H1 (cell line): ENCODE measurements around the gene CANT1. TPM values are rescaled to one million over a fixed set of nuclear protein-coding genes. Genes with fewer than 3 reads are reported as not detected.
A peak's percentile ranks its signal among the peaks of the same experiment; 100 is the strongest.

Experiments used
- CTCF ChIA-PET: fragments of 300-600 bp; sonication (Branson Sonifier 250); formaldehyde crosslinking; loops from one replicate; lab custom pipeline; 2021; ENCODE audit not compliant: partially characterized antibody; lab: Charles Lee
- POLR2A ChIA-PET: fragments of 300-600 bp; sonication (Branson Sonifier 250); formaldehyde crosslinking; loops from one replicate; lab custom pipeline; 2021; ENCODE audit warnings: inconsistent platforms; ENCODE audit not compliant: partially characterized antibody; lab: Charles Lee
- DNase-seq, 2 experiments: peaks; one replicate each; pipeline versions ENCODE4 v3.0.0 to v3.0.0-alpha.2; 2010 to 2022; ENCODE audit warnings: low spot score in 2 of 2, low read depth in 1 of 2, mixed read lengths in 1 of 2
- FAIRE-seq: peaks from 2 replicates; lab custom pipeline; 2011; peaks lifted over from hg19 to GRCh38; lab: Jason Lieb, UNC
- H2AFZ ChIP-seq: 2 replicates; pipeline ENCODE4 v1.8.1; 2012; ENCODE audit warnings: low read length, inconsistent platforms
- H2AK5ac ChIP-seq: 2 replicates; pipeline ENCODE4 v1.6.1; 2013; ENCODE audit warnings: low read depth, low read length
- H2BK120ac ChIP-seq: replicated peaks from 2 replicates; pipeline ENCODE3; 2013; ENCODE audit warnings: low read depth, low read length, inconsistent platforms
- H2BK12ac ChIP-seq: 2 replicates; pipeline ENCODE4 v1.6.1; 2013; ENCODE audit warnings: low read depth, low read length
- H2BK15ac ChIP-seq: 2 replicates; pipeline ENCODE4 v1.6.1; 2013; ENCODE audit warnings: low read length
- H2BK20ac ChIP-seq: 2 replicates; pipeline ENCODE4 v1.6.1; 2013; ENCODE audit warnings: low read length
- H2BK5ac ChIP-seq: 2 replicates; pipeline ENCODE4 v1.6.1; 2013; ENCODE audit warnings: low read depth, low read length
- H3K14ac ChIP-seq: 2 replicates; pipeline ENCODE4 v1.6.1; 2013; ENCODE audit warnings: inconsistent platforms; ENCODE audit not compliant: insufficient read length
- H3K18ac ChIP-seq: 2 replicates; pipeline ENCODE4 v1.6.1; 2013; ENCODE audit warnings: low read length; ENCODE audit errors: extremely low read depth
- H3K23ac ChIP-seq: 2 replicates; pipeline ENCODE4 v1.6.1; 2013; ENCODE audit warnings: inconsistent platforms; ENCODE audit not compliant: insufficient read length
- H3K23me2 ChIP-seq: 2 replicates; pipeline ENCODE4 v1.6.1; 2013; ENCODE audit warnings: low read depth, low read length
- H3K27ac ChIP-seq: 2 replicates; pipeline ENCODE4 v1.6.1; 2011; ENCODE audit warnings: low read depth, low read length, inconsistent platforms
- H3K27me3 ChIP-seq, 4 experiments: replicated peaks in 1 of 4; 1 replicate in 1 of 4; 2 replicates in 3 of 4; pipeline versions ENCODE4 v1.6.1 to v1.8.1; 2011 to 2013; ENCODE audit warnings: low read length in 3 of 4, mild to moderate bottlenecking in 3 of 4, inconsistent platforms in 2 of 4, mixed read lengths in 2 of 4, moderate library complexity in 1 of 4; ENCODE audit not compliant: control insufficient read depth in 3 of 4, insufficient read depth in 3 of 4; ENCODE audit errors: extremely low read depth in 1 of 4
- H3K36me3 ChIP-seq, 4 experiments: 2 replicates each; pipeline versions ENCODE4 v1.6.1 to v1.8.1; 2011 to 2013; ENCODE audit warnings: mild to moderate bottlenecking in 4 of 4, low read length in 3 of 4, moderate library complexity in 2 of 4, control low read depth in 1 of 4, inconsistent platforms in 1 of 4; ENCODE audit not compliant: insufficient read depth in 4 of 4, control insufficient read depth in 2 of 4
- H3K4ac ChIP-seq: replicated peaks from 2 replicates; pipeline ENCODE3; 2013; ENCODE audit warnings: low read length, low read depth, mixed read lengths, inconsistent platforms; ENCODE audit not compliant: insufficient read length
- H3K4me1 ChIP-seq, 4 experiments: replicated peaks in 1 of 4; 1 replicate in 1 of 4; 2 replicates in 3 of 4; pipeline versions ENCODE4 v1.6.1 to v1.8.1; 2011 to 2013; ENCODE audit warnings: low read length in 3 of 4, inconsistent platforms in 2 of 4, mixed read lengths in 1 of 4; ENCODE audit not compliant: insufficient read depth in 4 of 4, control insufficient read depth in 3 of 4
- H3K4me2 ChIP-seq, 2 experiments: 2 replicates each; pipeline versions ENCODE4 v1.6.1 to v1.8.1; 2011 to 2013; ENCODE audit warnings: low read depth in 2 of 2, low read length in 2 of 2, control low read depth in 1 of 2, inconsistent platforms in 1 of 2, mild to moderate bottlenecking in 1 of 2; ENCODE audit not compliant: insufficient read depth in 1 of 2
- H3K4me3 ChIP-seq, 4 experiments: fragments of 200-600, 300-600 bp in 1 of 4; sonication (generic), shearing (Covaris generic), sonication (Bioruptor Twin) in 1 of 4; 2 replicates each; pipeline versions ENCODE4 v1.5.1 to v1.8.1; 2011 to 2016; ENCODE audit warnings: low read length in 4 of 4, low read depth in 3 of 4, control low read depth in 2 of 4, inconsistent platforms in 2 of 4, mild to moderate bottlenecking in 2 of 4, mixed read lengths in 1 of 4, moderate library complexity in 1 of 4; ENCODE audit not compliant: insufficient read depth in 2 of 4; ENCODE audit errors: extremely low read depth in 1 of 4
- H3K56ac ChIP-seq: replicated peaks from 2 replicates; pipeline ENCODE3; 2013; ENCODE audit warnings: low read depth, mild to moderate bottlenecking, mixed read lengths, low read length, inconsistent platforms; ENCODE audit not compliant: insufficient read length
- H3K79me1 ChIP-seq: 2 replicates; pipeline ENCODE4 v1.6.1; 2013; ENCODE audit warnings: low read depth, low read length, control low read depth
- H3K79me2 ChIP-seq, 2 experiments: 2 replicates each; pipeline versions ENCODE4 v1.6.1 to v1.8.1; 2012 to 2013; ENCODE audit warnings: low read length in 2 of 2, mild to moderate bottlenecking in 2 of 2, inconsistent platforms in 1 of 2; ENCODE audit not compliant: insufficient read depth in 2 of 2, control insufficient read depth in 1 of 2
- H3K9ac ChIP-seq, 4 experiments: replicated peaks in 1 of 4; 1 replicate in 1 of 4; 2 replicates in 3 of 4; pipeline versions ENCODE4 v1.6.1 to v1.8.1; 2011 to 2013; ENCODE audit warnings: low read depth in 3 of 4, low read length in 3 of 4, control low read depth in 2 of 4, mild to moderate bottlenecking in 2 of 4, moderate library complexity in 2 of 4, inconsistent platforms in 1 of 4; ENCODE audit errors: extremely low read depth in 1 of 4
- H3K9me3 ChIP-seq, 2 experiments: 2 replicates each; pipeline versions ENCODE4 v1.6.1 to v1.8.1; 2012 to 2013; ENCODE audit warnings: mild to moderate bottlenecking in 2 of 2, moderate library complexity in 2 of 2, control low read depth in 1 of 2, inconsistent platforms in 1 of 2, low read depth in 1 of 2, low read length in 1 of 2, mixed read lengths in 1 of 2; ENCODE audit not compliant: insufficient read depth in 2 of 2
- H4K20me1 ChIP-seq, 2 experiments: replicated peaks in 1 of 2; 2 replicates each; pipeline versions ENCODE3 to v1.8.1; 2011 to 2013; ENCODE audit warnings: inconsistent platforms in 2 of 2, low read length in 2 of 2, mild to moderate bottlenecking in 1 of 2; ENCODE audit not compliant: insufficient read depth in 2 of 2, control insufficient read depth in 1 of 2
- H4K5ac ChIP-seq: 2 replicates; pipeline ENCODE4 v1.6.1; 2013; ENCODE audit warnings: low read length, low read depth, mixed read lengths, inconsistent platforms; ENCODE audit not compliant: insufficient read length
- H4K8ac ChIP-seq: 2 replicates; pipeline ENCODE4 v1.8.0; 2013; ENCODE audit warnings: mild to moderate bottlenecking, moderate library complexity, low read length, inconsistent platforms; ENCODE audit not compliant: insufficient read depth; ENCODE audit errors: extremely low read depth
- H4K91ac ChIP-seq: replicated peaks from 2 replicates; pipeline ENCODE3; 2013; ENCODE audit warnings: low read length, mixed read lengths, inconsistent platforms; ENCODE audit not compliant: insufficient read length
- MAX ChIP-seq: IDR thresholded peaks from 2 replicates; pipeline ENCODE4 v1.6.1; 2012; ENCODE audit warnings: inconsistent platforms
- POLR2A ChIP-seq, 2 experiments: IDR thresholded peaks; 1 replicate in 1 of 2; 2 replicates in 1 of 2; pipeline ENCODE4 v1.6.1; 2011; ENCODE audit warnings: low read depth in 2 of 2, low read length in 2 of 2, mild to moderate bottlenecking in 2 of 2; ENCODE audit errors: control extremely low read depth in 1 of 2
- RXRA ChIP-seq: IDR thresholded peaks from 2 replicates; pipeline ENCODE4 v1.6.1; 2011; ENCODE audit warnings: low read depth, mild to moderate bottlenecking, low read length, moderate library complexity; ENCODE audit not compliant: insufficient read depth
- TAF1 ChIP-seq: IDR thresholded peaks from 2 replicates; pipeline ENCODE4 v1.6.1; 2011; ENCODE audit warnings: mild to moderate bottlenecking, low read depth, low read length
- TBP ChIP-seq: IDR thresholded peaks from 2 replicates; pipeline ENCODE4 v1.6.1; 2011; ENCODE audit warnings: low read depth, low read length, improper control_type of control experiment
- USF2 ChIP-seq: IDR thresholded peaks from 2 replicates; pipeline ENCODE4 v1.6.1; 2011; ENCODE audit warnings: low read length, improper control_type of control experiment
- WGBS, 2 experiments: shearing (Covaris generic) in 1 of 2; methylation state at CpG; one replicate each; pipeline versions ENCODE4 v1.1.6 to v1.1.7; 2013 to 2015; ENCODE audit warnings: low lambda C conversion rate in 2 of 2, mixed read lengths in 2 of 2, inconsistent platforms in 1 of 2, low coverage in 1 of 2, missing lambda C conversion rate in 1 of 2; ENCODE audit not compliant: insufficient replicate concordance in 2 of 2, insufficient coverage in 1 of 2, insufficient read length in 1 of 2; ENCODE audit errors: extremely low coverage in 1 of 2, missing lambda C conversion rate in 1 of 2; 5-methylcytosine and 5-hydroxymethylcytosine counted together
- polyA plus RNA-seq, 7 experiments: library from polyadenylated mRNA; depleted of rRNA in 3 of 7; stranded (reverse) in 5 of 7; unstranded in 2 of 7; fragments of >200 nt in 5 of 7; fragments of 200-250 nt in 2 of 7; gene quantifications; 1 replicate in 5 of 7; 2 replicates in 1 of 7; 4 replicates in 1 of 7; pipeline versions ENCODE4 v1.2.1 to v1.2.3, GENCODE V29; 2011 to 2013; ENCODE audit warnings: missing spikeins in 2 of 7, mixed read lengths in 2 of 7
- total RNA-seq: library from RNA; stranded (reverse); fragmentation: NEBNext Ultra II Directional; extraction: Animal tissue kit (Norgen Biotek cat#: 25700); gene quantifications from 2 replicates; pipeline ENCODE4 v1.2.1, GENCODE V29; 2021

The CANT1 gene
- total and polyA plus RNA-seq, 2 of the 8 experiments (the other 6 are each of a cell fraction or from before 2014, with no cell fraction given), result 23.0 to 32.6 TPM

GRCh38 chr17:78979780-78980623, 29.6 kb downstream of the CANT1 start, which contains the start of gene LGALS3BP:
LGALS3BP (minus strand) TSS chr17:78979923; CDS start chr17:78977191, 2,732 bp downstream.
- Histone ChIP-seq H3K4me3 (peak within 1 kb of the TSS in 3 of 4 experiments; percentile 12 to 41 (median 19); a peak in 2 of 8 replicates), H2BK12ac (peak within 1 kb of the TSS; percentile 84; the same call in 1 of the 2 replicates), H3K27ac (no peak within 1 kb of the TSS; the same call in 1 of the 2 replicates), H4K91ac (peak within 1 kb of the TSS; percentile 95), H4K8ac (peak within 1 kb of the TSS; percentile 96), H2AK5ac (no peak within 1 kb of the TSS), H3K27me3 (no peaks in the 10 kb centered on the region), H3K9me3 (no peaks in the 10 kb centered on the region), H3K79me2 (no peaks in the 10 kb centered on the region; a peak in 1 of 4 replicates), H3K23me2 (no peaks in the 10 kb centered on the region), H3K79me1 (no peaks in the 10 kb centered on the region), H2BK120ac (peak within 1 kb of the TSS; percentile 21), H3K4ac (peak within 1 kb of the TSS; percentile 98), H3K14ac (no peak within 1 kb of the TSS), H3K4me1 (peaks cover 0 to 18% (median 9%) of the 10 kb centered on the region in 4 experiments; a peak in 6 of 7 replicates), H3K9ac (peak within 1 kb of the TSS in 1 of 4 experiments; percentile 31; a peak in 3 of 7 replicates), H2AFZ (no peak within 1 kb of the TSS), H3K4me2 (peak within 1 kb of the TSS; percentile 38 to 65; a peak in 3 of 4 replicates), H2BK20ac (no peak within 1 kb of the TSS), H2BK15ac (peak within 1 kb of the TSS; percentile 98), H3K18ac (peak within 1 kb of the TSS; percentile 79), H4K5ac (peak within 1 kb of the TSS; percentile 61), H4K20me1 (no peaks in the 10 kb centered on the region), H2BK5ac (peak within 1 kb of the TSS; percentile 54; the same call in 1 of the 2 replicates), H3K56ac (no peak within 1 kb of the TSS), H3K23ac (no peak within 1 kb of the TSS), H3K36me3 (no peaks in the 10 kb centered on the region)
- WGBS, 2 experiments, result 81% methylated on average over 16 of the region's 16 CpGs; no CpG with 5 or more reads in 1 of the 2 experiments
- ChIA-PET CTCF (interaction anchor here (0.6 to 4.6 kb wide), 11 partner anchors 8 to 617 kb away, joined by 3 to 29 read pairs (median 4); no protein-coding TSS in a partner anchor), POLR2A (interaction anchor here (0.9 kb wide), 2 partner anchors 23 to 93 kb away, joined by 3 read pairs; no protein-coding TSS in a partner anchor)
- FAIRE-seq (peak; percentile 65), DNase-seq (peak in 1 of 2 experiments; percentile 70)
- TF ChIP-seq POLR2A (IDR thresholded peaks at IDR 0.05; ENCODE audit: control extremely low read depth in 1 of 2, low read depth in 2 of 2, low read length in 2 of 2), result peak in 1 of 2 experiments; percentile 60; a peak in 1 of 3 replicates
- peak; percentile 38 for TF ChIP-seq TBP
- peak; percentile 46; the same call in 1 of the 2 replicates for TF ChIP-seq TAF1
- TF ChIP-seq USF2, result peak; percentile 43
- peak; percentile 28; the same call in 1 of the 2 replicates for TF ChIP-seq MAX
- TF ChIP-seq RXRA, result no peak
